Measurements from ENCODE around the gene ACTL8.

DNA sequence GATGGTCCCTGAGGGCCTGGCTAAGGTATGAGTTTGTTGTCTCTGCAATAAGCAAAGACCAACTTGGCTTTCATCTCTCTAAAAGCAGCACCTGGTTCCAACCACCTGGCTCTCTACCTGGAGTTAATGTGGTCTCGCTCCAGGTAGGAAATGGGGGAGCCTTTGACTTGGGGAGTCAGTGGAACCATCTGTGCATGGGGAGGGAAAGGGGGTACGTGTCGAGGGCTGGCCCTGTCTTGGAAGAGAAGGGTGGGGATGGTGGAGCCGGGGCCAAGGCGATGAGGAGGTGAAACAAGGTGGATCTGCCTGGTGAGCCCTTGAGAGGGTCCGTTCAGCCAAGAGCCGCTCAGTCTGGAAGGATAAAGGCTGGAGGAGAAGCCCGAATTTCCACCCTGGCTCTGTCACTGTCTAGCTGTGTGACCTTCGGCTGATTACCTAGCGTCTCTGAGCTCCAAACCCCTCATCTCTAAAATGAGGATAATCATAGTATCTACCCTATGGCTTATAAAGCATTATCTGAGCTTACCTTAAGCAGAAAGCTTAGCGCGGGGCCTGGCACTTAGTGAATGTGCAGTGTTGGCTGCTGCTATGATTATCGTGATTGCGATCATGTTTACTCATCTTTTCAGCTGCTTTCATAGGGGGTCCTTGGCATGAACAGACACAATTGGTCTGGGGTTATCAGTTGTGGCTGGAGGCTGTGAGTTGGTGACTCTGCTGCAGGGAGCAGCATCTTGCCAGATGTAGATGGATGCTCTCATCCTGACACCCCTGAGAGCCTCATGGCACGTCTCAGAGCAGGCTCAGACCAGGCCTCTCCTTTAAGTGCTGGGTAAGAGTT is 78.7 kb downstream of the ACTL8 start:
- TF ChIP-seq CTCF (IDR thresholded peaks at IDR 0.05; ENCODE audit: low read depth, low read length) (no peak), MAX (IDR thresholded peaks at IDR 0.05; ENCODE audit: low read depth, low read length) (no peak), POLR2A (IDR thresholded peaks at IDR 0.05; ENCODE audit: extremely low read depth, insufficient read length) (no peak)
